Activated CD8-positive, alpha-beta T cell treated with anti-CD3 and anti-CD28 coated beads for 36 hours (primary cell): ENCODE measurements around the gene FGF22. TPM values are rescaled to one million over a fixed set of nuclear protein-coding genes. Genes with fewer than 3 reads are reported as not detected.

ENCODE experiments used
- ATAC-seq: fragments of 200-7000 bp; cut with Tn5 transposase; one replicate; pipeline ENCODE4 v1.10.0; 2021; ENCODE audit warnings: mild to moderate bottlenecking, moderate library complexity
- CTCF ChIA-PET: fragments of 350-600 bp; sonication (Branson Sonifier 250); formaldehyde crosslinking; loops from one replicate; lab custom pipeline; 2021; ENCODE audit warnings: antibody characterized with exemption; lab: Charles Lee
- POLR2A ChIA-PET: fragments of 350-600 bp; sonication (Branson Sonifier 250); formaldehyde crosslinking; loops from one replicate; lab custom pipeline; 2021; ENCODE audit warnings: antibody characterized with exemption; lab: Charles Lee
- DNase-seq: peaks from one replicate; pipeline ENCODE4 v3.0.0-alpha.2; 2020
- H3K27ac Mint-ChIP-seq: one replicate; pipeline ENCODE4 v1.8.0; 2021; ENCODE audit warnings: mild to moderate bottlenecking, mixed read lengths
- H3K27me3 Mint-ChIP-seq: one replicate; pipeline ENCODE4 v1.8.0; 2021; ENCODE audit warnings: mixed read lengths
- H3K36me3 Mint-ChIP-seq: one replicate; pipeline ENCODE4 v1.8.0; 2021; ENCODE audit warnings: low read depth, mixed read lengths
- H3K4me1 Mint-ChIP-seq: one replicate; pipeline ENCODE4 v1.8.0; 2021; ENCODE audit warnings: low read depth, mixed read lengths
- H3K4me3 Mint-ChIP-seq: one replicate; pipeline ENCODE4 v1.8.0; 2021; ENCODE audit warnings: mild to moderate bottlenecking, moderate library complexity, mixed read lengths
- H3K9me3 Mint-ChIP-seq: one replicate; pipeline ENCODE4 v1.8.0; 2021; ENCODE audit warnings: mixed read lengths
- intact Hi-C: fragments of 100-400 bp; cut with micrococcal nuclease; formaldehyde crosslinking; loops from one replicate; pipeline ENCODE4 v1.10.0; 2022
- total RNA-seq, 2 experiments: library from RNA; stranded (reverse); gene quantifications; one replicate each; pipeline ENCODE4 v1.2.3, GENCODE V29; 2021
- TF ChIP-seq, protein P1 (sequence below): fragments of 200-600 bp; IDR thresholded peaks from one replicate; pipeline ENCODE4 v1.8.0; 2022; ENCODE audit warnings: antibody characterized with exemption, mild to moderate bottlenecking

The FGF22 gene
- under 1 TPM in 1 of 2 experiments, not detected in 1; 0.16 TPM for total RNA-seq

DNA sequence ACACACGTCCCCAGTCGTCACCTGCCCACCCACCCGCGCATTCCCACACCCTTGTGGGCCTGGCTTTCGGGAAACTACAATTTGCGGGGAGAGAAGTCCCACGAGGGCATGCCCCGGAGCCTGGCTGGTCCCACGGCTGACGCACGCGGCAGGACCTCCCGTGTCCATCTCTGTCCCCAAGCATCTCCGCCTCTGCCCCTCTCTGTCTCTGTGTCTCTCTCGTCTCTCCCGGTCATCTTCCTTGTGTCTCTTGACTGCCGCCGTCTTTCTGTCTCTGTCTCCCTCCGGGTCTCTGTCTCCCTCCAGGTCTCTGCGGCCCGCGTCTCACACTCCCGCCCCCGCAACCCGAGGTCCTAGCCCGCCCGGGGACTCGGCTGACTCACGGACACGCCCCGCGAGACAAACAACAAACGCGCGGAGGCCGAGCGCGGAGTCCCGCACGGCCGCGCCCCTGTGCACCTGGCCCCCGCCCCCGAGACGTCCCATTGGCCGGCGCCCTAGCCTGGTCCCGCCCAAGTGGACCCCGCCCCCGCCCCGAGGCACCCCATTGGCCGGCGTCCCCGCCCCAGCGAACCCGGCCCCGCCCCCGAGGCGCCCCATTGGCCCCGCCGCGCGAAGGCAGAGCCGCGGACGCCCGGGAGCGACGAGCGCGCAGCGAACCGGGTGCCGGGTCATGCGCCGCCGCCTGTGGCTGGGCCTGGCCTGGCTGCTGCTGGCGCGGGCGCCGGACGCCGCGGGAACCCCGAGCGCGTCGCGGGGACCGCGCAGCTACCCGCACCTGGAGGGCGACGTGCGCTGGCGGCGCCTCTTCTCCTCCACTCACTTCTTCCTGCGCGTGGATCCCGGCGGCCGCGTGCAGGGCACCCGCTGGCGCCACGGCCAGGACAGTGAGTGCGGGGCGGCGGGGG, at the start of gene FGF22:
Gene FGF22 (plus strand): TSS at position 627 of the 908 bp plus-strand sequence. CDS start 47 bp downstream, at position 674.
- H3K27me3 Mint-ChIP-seq, result no peaks in the 10 kb centered on the region
- DNase-seq (peak; percentile 95), ATAC-seq (peak; percentile 98)
- ChIA-PET CTCF (no interaction called here), POLR2A (no interaction called here)
- peak within 1 kb of the TSS; percentile 60 for H3K4me3 Mint-ChIP-seq
- intact Hi-C loops, result no loop called here
- TF ChIP-seq, protein P1, sequence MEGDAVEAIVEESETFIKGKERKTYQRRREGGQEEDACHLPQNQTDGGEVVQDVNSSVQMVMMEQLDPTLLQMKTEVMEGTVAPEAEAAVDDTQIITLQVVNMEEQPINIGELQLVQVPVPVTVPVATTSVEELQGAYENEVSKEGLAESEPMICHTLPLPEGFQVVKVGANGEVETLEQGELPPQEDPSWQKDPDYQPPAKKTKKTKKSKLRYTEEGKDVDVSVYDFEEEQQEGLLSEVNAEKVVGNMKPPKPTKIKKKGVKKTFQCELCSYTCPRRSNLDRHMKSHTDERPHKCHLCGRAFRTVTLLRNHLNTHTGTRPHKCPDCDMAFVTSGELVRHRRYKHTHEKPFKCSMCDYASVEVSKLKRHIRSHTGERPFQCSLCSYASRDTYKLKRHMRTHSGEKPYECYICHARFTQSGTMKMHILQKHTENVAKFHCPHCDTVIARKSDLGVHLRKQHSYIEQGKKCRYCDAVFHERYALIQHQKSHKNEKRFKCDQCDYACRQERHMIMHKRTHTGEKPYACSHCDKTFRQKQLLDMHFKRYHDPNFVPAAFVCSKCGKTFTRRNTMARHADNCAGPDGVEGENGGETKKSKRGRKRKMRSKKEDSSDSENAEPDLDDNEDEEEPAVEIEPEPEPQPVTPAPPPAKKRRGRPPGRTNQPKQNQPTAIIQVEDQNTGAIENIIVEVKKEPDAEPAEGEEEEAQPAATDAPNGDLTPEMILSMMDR, result no peak
- no peaks in the 10 kb centered on the region for H3K9me3 Mint-ChIP-seq
- H3K4me1 Mint-ChIP-seq, result peaks cover 13% of the 10 kb centered on the region
- no peaks in the 10 kb centered on the region for H3K36me3 Mint-ChIP-seq
- peak within 1 kb of the TSS; percentile 51 for H3K27ac Mint-ChIP-seq

DNA sequence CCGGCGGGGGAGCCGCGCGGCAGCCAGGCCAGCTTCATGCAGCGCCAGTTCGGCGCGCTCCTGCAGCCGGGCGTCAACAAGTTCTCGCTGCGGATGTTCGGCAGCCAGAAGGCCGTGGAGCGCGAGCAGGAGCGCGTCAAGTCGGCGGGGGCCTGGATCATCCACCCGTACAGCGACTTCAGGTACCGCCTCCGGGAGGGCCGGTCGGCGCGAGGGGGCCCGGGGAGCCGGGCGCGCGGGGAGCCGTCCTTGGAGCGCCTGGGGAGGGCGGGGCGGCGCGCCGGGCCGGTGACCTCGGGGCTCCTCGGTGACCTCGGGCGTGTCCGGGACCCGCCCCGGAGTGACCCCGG, 49.3 kb upstream of the FGF22 start:
- intact Hi-C loops, result no loop called here
- peak; percentile 28 for ATAC-seq
- Mint-ChIP-seq H3K27ac (no peak overlapping the region), H3K9me3 (no peaks in the 10 kb centered on the region), H3K4me3 (no peak overlapping the region), H3K4me1 (peaks cover 2% of the 10 kb centered on the region), H3K36me3 (no peaks in the 10 kb centered on the region), H3K27me3 (peaks cover 21% of the 10 kb centered on the region)
- TF ChIP-seq, protein P1, result no peak
- ChIA-PET CTCF (no interaction called here), POLR2A (no interaction called here)
- peak; percentile 37 for DNase-seq

GRCh38 chr19:590750-591098, 49.0 kb upstream of the FGF22 start:
- ChIA-PET POLR2A (no interaction called here), CTCF (no interaction called here)
- no peak overlapping the region for H3K4me3 Mint-ChIP-seq
- ATAC-seq (no peak), DNase-seq (no peak)
- H3K9me3 Mint-ChIP-seq, result no peaks in the 10 kb centered on the region
- H3K36me3 Mint-ChIP-seq, result no peaks in the 10 kb centered on the region
- TF ChIP-seq, protein P1, result no peak
- no peak overlapping the region for H3K27ac Mint-ChIP-seq
- intact Hi-C loops, result no loop called here
- H3K27me3 Mint-ChIP-seq, result peaks cover 21% of the 10 kb centered on the region
- H3K4me1 Mint-ChIP-seq, result peaks cover 2% of the 10 kb centered on the region

DNA sequence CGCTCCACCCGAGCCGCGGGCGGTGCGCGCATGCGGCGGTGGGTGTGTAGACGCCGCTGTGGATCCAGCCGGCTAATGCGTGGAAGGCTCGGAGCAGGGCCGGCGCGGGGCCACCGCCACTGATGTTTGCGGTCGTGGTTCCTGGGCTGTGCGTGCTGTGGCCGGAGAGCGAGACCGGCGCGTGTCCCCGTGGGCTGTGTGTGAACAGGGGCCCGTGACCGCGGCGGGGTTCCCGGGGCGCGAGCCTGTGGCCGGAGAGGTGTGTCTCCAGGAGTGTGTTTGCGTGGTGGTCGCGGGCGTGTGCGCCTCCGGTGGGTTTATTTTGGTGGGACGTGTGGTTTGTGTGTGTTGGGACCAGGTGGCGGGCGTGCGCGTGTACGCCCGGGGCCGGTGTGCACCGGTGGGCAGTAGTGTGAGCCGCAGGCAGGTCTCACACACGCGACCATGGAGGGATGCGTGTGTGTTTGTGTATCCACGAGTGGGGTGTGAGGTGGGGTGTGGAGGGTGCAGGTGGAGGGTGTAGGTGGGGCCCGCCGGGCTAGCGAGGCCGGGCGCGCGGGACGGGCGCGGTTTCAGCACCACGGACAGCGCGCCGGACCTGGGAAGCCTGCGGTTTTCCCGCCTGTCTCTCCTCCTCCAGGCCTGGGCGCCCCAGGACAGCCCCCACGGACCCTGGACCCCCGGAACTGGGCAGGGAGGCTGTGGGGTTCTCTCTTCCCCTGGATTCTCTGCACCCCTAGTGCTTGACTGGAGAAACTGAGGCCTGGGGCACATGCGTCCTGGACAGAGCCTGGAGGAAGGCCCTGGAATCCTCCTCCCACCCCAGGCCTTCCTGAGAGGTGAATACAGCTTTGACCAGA, 48.4 kb upstream of the FGF22 start:
- Mint-ChIP-seq H3K27ac (no peak overlapping the region), H3K4me3 (no peak overlapping the region), H3K9me3 (no peaks in the 10 kb centered on the region), H3K4me1 (peaks cover 2% of the 10 kb centered on the region), H3K36me3 (no peaks in the 10 kb centered on the region), H3K27me3 (peaks cover 20% of the 10 kb centered on the region)
- CTCF ChIA-PET, result no interaction called here
- TF ChIP-seq, protein P1, result no peak
- DNase-seq, result no peak
- no peak for ATAC-seq
- intact Hi-C loops, result no loop called here
- POLR2A ChIA-PET, result no interaction called here

DNA sequence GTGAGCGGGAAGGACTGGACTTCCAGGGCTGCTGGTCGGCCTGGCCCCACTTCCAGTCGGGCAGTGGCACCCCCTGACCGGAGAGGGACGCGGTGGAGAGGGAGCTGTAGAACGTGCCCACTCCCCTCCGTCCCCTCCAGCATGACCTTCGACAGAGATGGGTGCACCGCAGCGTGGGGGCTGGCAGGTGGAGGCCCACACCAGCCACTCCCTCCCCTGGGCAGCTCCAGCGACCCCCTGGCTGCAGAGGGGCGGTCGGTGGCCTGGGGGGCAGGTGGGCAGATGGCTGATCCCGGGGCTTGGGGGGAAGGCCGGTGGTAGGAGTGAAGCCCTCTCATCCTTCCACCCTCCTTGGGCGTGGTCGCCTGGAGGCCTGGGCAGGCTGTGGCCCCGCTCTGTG, 47.6 kb upstream of the FGF22 start:
- H3K4me1 Mint-ChIP-seq, result peaks cover 2% of the 10 kb centered on the region
- H3K27me3 Mint-ChIP-seq, result peaks cover 19% of the 10 kb centered on the region
- POLR2A ChIA-PET, result no interaction called here
- H3K36me3 Mint-ChIP-seq, result no peaks in the 10 kb centered on the region
- intact Hi-C loops, result no loop called here
- ATAC-seq (no peak), DNase-seq (no peak)
- H3K4me3 Mint-ChIP-seq, result no peak overlapping the region
- H3K27ac Mint-ChIP-seq, result no peak overlapping the region
- H3K9me3 Mint-ChIP-seq, result no peaks in the 10 kb centered on the region
- TF ChIP-seq, protein P1, result no peak
- CTCF ChIA-PET, result no interaction called here
